Measurements from ENCODE around the gene STK4.

- TF ChIP-seq CTCF (IDR thresholded peaks at IDR 0.05) = no peak
- TF ChIP-seq POLR2AphosphoS5 (IDR thresholded peaks at IDR 0.05; ENCODE audit: insufficient read depth in 1 of 2, low read depth in 1 of 2) = no peak
- no peak for TF ChIP-seq POLR2A (IDR thresholded peaks at IDR 0.05)
Observed at GRCh38 chr20:45083127-45083526, 116.8 kb downstream of the STK4 start.

Measured in vagina (tissue), 2 donors.